ENCODE results near the gene SPATA6L. TPM values are rescaled to one million over a fixed set of nuclear protein-coding genes. Genes with fewer than 3 reads are reported as not detected.

The SPATA6L gene, protein sequence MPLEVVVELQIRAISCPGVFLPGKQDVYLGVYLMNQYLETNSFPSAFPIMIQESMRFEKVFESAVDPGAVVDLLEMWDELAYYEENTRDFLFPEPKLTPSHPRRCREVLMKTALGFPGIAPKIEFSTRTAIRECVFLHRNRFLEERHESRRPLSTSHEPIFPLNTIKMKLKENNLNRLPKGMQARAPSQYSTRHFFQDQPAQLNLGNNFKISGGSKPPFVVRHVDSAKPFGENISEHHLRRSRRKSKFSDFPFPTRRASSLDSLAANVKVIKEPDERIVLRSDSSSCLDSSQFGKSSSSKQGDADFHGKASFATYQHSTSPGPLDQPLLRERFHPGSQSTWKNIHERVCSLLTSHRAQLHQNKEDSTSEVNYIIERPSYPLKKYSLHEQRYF
- total RNA-seq: 0.14 and 0.27 TPM in 2 replicates

GRCh38 chr9:4666042-4666699 lies at the start of gene SPATA6L:
Gene SPATA6L (minus strand): TSS chr9:4666480. CDS start chr9:4666250, 230 bp downstream.
- intact Hi-C loops (cut with micrococcal nuclease): no loop called here

- intact Hi-C loops (cut with micrococcal nuclease): no loop called here
Measured at GRCh38 chr9:4714266-4715016, 48.2 kb upstream of the SPATA6L start.

GRCh38 chr9:4713849-4714248 lies 47.6 kb upstream of the SPATA6L start:
- intact Hi-C loops (cut with micrococcal nuclease): no loop called here

DNA sequence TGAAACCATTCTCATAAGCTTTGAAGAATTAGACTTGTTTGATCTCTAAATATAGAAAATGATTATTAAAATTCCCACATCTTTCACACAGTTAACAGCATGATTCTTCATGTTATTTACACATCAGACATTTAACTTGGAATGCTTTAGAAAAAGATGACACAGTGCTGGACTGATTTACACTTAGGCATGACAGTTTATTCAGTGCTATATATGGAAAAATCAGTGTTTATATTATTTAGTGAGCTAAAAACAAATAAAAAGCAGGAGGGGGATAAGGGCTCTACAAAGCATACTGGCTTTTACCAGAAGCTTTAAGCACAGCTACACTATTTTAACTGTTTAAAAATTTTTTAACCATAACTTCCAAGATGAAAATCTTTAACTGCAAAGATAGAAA lies 43.1 kb upstream of the SPATA6L start:
- intact Hi-C loops (cut with micrococcal nuclease): no loop called here

GRCh38 chr9:4706971-4707622 lies 40.8 kb upstream of the SPATA6L start:
- intact Hi-C loops (cut with micrococcal nuclease): no loop called here

- intact Hi-C loops (cut with micrococcal nuclease): no loop called here
Measured at GRCh38 chr9:4706021-4706420, 39.7 kb upstream of the SPATA6L start.

DNA sequence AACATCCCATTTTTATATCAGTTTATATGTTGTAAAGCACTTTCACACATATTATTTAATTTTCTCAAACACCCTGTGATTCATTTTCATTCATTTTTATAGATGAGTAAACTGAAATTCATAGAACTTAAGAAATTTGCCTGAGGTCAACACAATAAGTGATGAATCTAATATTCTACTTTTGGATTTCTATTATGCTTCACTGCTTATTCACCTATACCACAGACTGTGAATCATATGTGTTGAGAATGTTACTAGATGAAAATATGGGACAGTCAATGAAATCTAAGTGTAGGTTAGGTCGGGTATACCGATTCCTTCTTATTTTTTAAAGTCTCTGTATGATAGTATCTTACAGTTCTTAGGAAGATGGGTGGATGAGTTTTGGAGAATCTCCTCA lies 37.8 kb upstream of the SPATA6L start:
- intact Hi-C loops (cut with micrococcal nuclease): no loop called here

DNA sequence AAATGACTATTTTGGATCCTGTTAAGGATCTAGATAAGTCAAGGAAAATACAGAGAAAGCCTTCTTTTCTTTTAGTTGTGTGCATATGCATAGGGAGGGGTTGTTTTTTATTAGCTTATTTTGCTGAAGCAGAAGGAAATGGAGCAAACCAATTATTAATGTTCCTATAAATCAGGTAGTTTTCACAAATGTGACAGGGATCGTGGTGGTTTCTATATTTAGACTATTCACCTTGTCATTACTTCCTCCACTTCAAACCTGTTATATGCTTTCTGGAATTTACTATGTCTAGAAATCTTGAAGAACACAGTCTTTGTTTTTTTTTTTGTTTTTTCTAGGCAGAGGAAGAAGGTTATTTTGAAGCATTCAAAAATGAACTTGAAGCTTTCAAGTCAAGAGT lies 35.2 kb upstream of the SPATA6L start:
- intact Hi-C loops (cut with micrococcal nuclease): no loop called here

DNA sequence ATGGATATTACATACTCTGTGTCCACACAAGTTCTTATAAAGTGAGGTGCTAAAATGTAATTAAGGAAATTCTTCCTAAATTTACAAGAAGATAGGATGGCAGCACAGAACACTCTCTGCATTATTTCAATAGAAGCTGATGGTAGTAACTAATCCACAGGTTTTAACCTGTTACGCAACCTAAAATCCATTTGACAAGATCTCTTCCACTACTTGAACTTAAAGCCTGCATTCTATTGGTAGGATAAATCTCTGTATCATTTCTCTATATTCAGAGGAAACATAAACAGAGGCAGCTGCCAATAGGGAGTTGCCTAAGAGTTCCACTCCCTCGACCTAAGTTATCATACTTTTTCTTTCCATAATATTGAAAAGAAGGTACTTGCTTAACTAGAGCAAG lies 34.7 kb upstream of the SPATA6L start:
- intact Hi-C loops (cut with micrococcal nuclease): no loop called here

DNA sequence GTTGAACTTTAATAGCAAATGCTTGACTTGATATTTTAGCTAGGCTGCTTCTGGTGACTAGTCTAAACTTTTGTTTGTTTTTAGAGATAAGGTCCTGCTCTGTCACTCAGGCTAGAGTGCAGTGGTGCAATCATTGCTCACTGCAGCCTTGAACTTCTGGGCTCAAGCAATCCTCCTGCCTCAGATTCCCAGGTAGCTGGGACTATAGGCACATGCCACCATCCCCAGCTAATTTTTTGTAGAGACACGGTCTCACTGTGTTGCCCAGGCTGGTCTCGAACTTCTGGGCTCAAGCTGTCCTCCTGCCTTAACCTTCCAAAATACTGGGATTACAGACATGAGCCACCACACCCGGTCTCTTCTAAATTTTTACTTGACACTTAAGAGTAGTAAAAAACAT lies 33.8 kb upstream of the SPATA6L start:
- intact Hi-C loops (cut with micrococcal nuclease): no loop called here

- intact Hi-C loops (cut with micrococcal nuclease): no loop called here
Measured at GRCh38 chr9:4691795-4692194, 25.5 kb upstream of the SPATA6L start.

GRCh38 chr9:4690144-4690543 lies 23.9 kb upstream of the SPATA6L start:
- intact Hi-C loops (cut with micrococcal nuclease): no loop called here

GRCh38 chr9:4689687-4690104 lies 23.4 kb upstream of the SPATA6L start:
- intact Hi-C loops (cut with micrococcal nuclease): loop anchor here (1.0 kb wide), 1 partner anchor 9 kb away; no protein-coding TSS in a partner anchor

DNA sequence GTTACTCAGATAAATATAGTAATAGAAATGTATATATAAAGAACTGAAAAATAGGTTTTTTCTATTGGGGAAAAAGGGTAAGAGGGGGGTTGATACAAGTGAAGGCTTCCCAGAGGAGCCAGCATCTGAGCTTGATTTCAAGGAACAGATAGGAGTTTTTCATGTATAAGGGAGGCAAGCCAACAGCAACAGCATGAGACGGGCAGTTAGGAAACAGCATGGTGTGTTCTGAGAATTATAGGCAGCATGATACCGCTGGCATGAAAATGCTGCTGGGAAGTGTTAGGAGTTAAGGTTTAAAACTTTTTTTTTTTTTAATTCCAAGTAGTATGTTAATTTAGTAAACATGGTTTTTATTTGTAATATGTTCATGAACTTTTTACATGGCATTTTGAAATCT lies 22.7 kb upstream of the SPATA6L start:
- intact Hi-C loops (cut with micrococcal nuclease): loop anchor here (1.0 kb wide), 1 partner anchor 9 kb away; no protein-coding TSS in a partner anchor

- intact Hi-C loops (cut with micrococcal nuclease): no loop called here
Measured at GRCh38 chr9:4686584-4686983, 20.3 kb upstream of the SPATA6L start.

DNA sequence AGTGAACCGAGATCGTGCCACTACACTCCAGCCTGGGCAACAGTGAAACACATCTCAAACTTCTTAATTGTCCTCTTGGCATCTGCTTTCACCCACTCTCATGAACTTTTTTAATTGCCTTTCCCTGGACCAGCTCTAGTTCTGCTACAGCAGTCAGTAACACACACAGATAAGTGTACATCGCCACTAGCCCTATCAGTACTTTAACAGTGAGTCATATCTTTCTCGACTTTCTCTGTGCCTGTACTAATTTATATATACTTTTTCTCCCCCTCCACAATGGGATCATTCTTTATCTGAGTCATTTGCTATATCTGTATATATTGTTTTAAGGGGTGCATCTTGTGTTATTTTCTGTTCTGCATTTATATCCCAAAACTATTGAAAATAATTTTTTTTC lies 19.8 kb upstream of the SPATA6L start:
- intact Hi-C loops (cut with micrococcal nuclease): no loop called here

GRCh38 chr9:4684820-4685219 lies 18.5 kb upstream of the SPATA6L start:
- intact Hi-C loops (cut with micrococcal nuclease): no loop called here

GRCh38 chr9:4680750-4681149 lies 14.5 kb upstream of the SPATA6L start:
- intact Hi-C loops (cut with micrococcal nuclease): loop anchor here (1.0 kb wide), 2 partner anchors 9 to 45 kb away; no protein-coding TSS in a partner anchor

DNA sequence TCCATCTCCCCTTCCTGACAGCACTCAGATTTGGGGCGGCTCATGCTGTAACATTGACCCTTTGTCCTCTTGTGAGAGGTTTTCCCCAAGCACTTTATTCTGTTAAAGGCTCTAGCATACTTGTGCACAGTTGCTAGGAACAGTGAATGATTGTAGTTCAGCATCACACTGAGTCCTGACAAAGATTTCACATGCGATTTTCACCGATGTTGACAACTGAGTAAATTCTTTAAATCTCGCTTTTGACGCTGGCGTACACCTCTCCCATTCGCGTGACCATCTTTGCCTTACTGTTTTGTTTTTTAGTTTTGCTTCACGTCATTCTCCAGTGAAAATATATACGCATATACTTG lies 13.9 kb upstream of the SPATA6L start:
- intact Hi-C loops (cut with micrococcal nuclease): loop anchor here (1.0 kb wide), 2 partner anchors 9 to 45 kb away; no protein-coding TSS in a partner anchor

GRCh38 chr9:4679268-4680172 lies 13.2 kb upstream of the SPATA6L start, which contains the start of gene CDC37L1:
Gene CDC37L1 (plus strand): TSS chr9:4679569. CDS start chr9:4679768, 199 bp downstream.
- intact Hi-C loops (cut with micrococcal nuclease): loop anchor here (1.0 to 5.0 kb wide), 11 partner anchors 10 to 1835 kb away; partner anchors contain the start of genes AK3, JAK2, PDCD1LG2 and PLPP6
